Measurements from ENCODE around the gene GRIN2C.

GRIN2C gene

GRCh38 chr17:74863420-74864296 is 4.0 kb upstream of the GRIN2C start:
- DNase-seq = no peak

- no peak for DNase-seq
These were observed 3.2 kb upstream of the GRIN2C start for GRCh38 chr17:74862919-74863318.

- peak; percentile 66 for DNase-seq
These were observed 2.6 kb upstream of the GRIN2C start for GRCh38 chr17:74862108-74862901.

GRCh38 chr17:74861662-74862107 is 2.0 kb upstream of the GRIN2C start:
- DNase-seq = no peak

- no peak for DNase-seq
These were observed 1.4 kb upstream of the GRIN2C start for GRCh38 chr17:74860872-74861661.

GRCh38 chr17:74860229-74860871 is 665 bp upstream of the GRIN2C start:
- DNase-seq = no peak

- no peak for DNase-seq
These were observed 820 bp downstream of the GRIN2C start for GRCh38 chr17:74858672-74859458.

GRCh38 chr17:74857191-74857590 is 2.5 kb downstream of the GRIN2C start:
- no peak for DNase-seq

- DNase-seq = peak; percentile 89
These were observed 3.6 kb downstream of the GRIN2C start for GRCh38 chr17:74856112-74856511.

GRCh38 chr17:74855323-74855722 is 4.4 kb downstream of the GRIN2C start:
- DNase-seq = no peak

GRCh38 chr17:74854792-74855191 is 4.9 kb downstream of the GRIN2C start:
- no peak for DNase-seq

GRCh38 chr17:74853669-74854068 is 6.0 kb downstream of the GRIN2C start:
- DNase-seq = no peak

- no peak for DNase-seq
These were observed 6.7 kb downstream of the GRIN2C start for GRCh38 chr17:74853048-74853397.

GRCh38 chr17:74852237-74853047 is 7.2 kb downstream of the GRIN2C start:
- peak; percentile 89 for DNase-seq

- peak; percentile 45 for DNase-seq
These were observed 8.0 kb downstream of the GRIN2C start for GRCh38 chr17:74851612-74852236.

GRCh38 chr17:74850914-74851313 is 8.8 kb downstream of the GRIN2C start:
- DNase-seq = no peak

GRCh38 chr17:74850310-74850709 is 9.4 kb downstream of the GRIN2C start:
- no peak for DNase-seq

- DNase-seq = no peak
These were observed 10.9 kb downstream of the GRIN2C start for GRCh38 chr17:74848656-74849399.

GRCh38 chr17:74846621-74847020 is 13.1 kb downstream of the GRIN2C start:
- no peak for DNase-seq

- no peak for DNase-seq
These were observed 16.4 kb downstream of the GRIN2C start for GRCh38 chr17:74843352-74843627.

Data from RPMI8226 (cell line).